ENCODE measurements around the gene NAAA.
"Not testable (repeated sequence)": the region's sequence is repeated elsewhere in the genome, so short reads cannot be mapped to it uniquely, and the experiment has no call there.

The NAAA gene

GRCh38 chr4:75940692-75941253 lies at the start of gene NAAA:
Gene NAAA (minus strand): TSS chr4:75941013. CDS start chr4:75940949, 64 bp downstream.
- peak; percentile 92 for DNase-seq

- DNase-seq: peak; percentile 5
Measured at GRCh38 chr4:75989846-75990528, 49.2 kb upstream of the NAAA start.

- DNase-seq: no peak
Measured at GRCh38 chr4:75985116-75985515, 44.3 kb upstream of the NAAA start.

- DNase-seq: no peak
Measured at GRCh38 chr4:75980576-75980975, 39.8 kb upstream of the NAAA start.

GRCh38 chr4:75976177-75976576 lies 35.4 kb upstream of the NAAA start:
- no peak for DNase-seq

- no peak for DNase-seq
Measured at GRCh38 chr4:75973766-75974165, 33.0 kb upstream of the NAAA start.

- DNase-seq: no peak
Measured at GRCh38 chr4:75968084-75968483, 27.3 kb upstream of the NAAA start.

- no peak for DNase-seq
Measured at GRCh38 chr4:75963558-75963957, 22.7 kb upstream of the NAAA start.

GRCh38 chr4:75962072-75962471 lies 21.3 kb upstream of the NAAA start:
- DNase-seq: not testable (repeated sequence)

GRCh38 chr4:75958546-75958945 lies 17.7 kb upstream of the NAAA start:
- DNase-seq: not testable (repeated sequence)

- DNase-seq: not testable (repeated sequence)
Measured at GRCh38 chr4:75954811-75955210, 14.0 kb upstream of the NAAA start.

- DNase-seq: no peak
Measured at GRCh38 chr4:75953509-75953908, 12.7 kb upstream of the NAAA start.

GRCh38 chr4:75950213-75950815 lies 9.5 kb upstream of the NAAA start:
- DNase-seq: no peak

GRCh38 chr4:75948822-75949444 lies 8.1 kb upstream of the NAAA start:
- DNase-seq: no peak

GRCh38 chr4:75939890-75940691 lies 722 bp downstream of the NAAA start:
- DNase-seq: peak; percentile 92

- no peak for DNase-seq
Measured at GRCh38 chr4:75935628-75936027, 5.2 kb downstream of the NAAA start.

- DNase-seq: no peak
Measured at GRCh38 chr4:75930152-75930551, 10.7 kb downstream of the NAAA start.

GRCh38 chr4:75924916-75925315 lies 15.9 kb downstream of the NAAA start:
- not testable (repeated sequence) for DNase-seq

- DNase-seq: no peak
Measured at GRCh38 chr4:75924309-75924827, 16.4 kb downstream of the NAAA start.

- DNase-seq: no peak
Measured at GRCh38 chr4:75922588-75922987, 18.2 kb downstream of the NAAA start.

GRCh38 chr4:75921910-75922309 lies 18.9 kb downstream of the NAAA start:
- no peak for DNase-seq

- no peak for DNase-seq
Measured at GRCh38 chr4:75920327-75920726, 20.5 kb downstream of the NAAA start.

GRCh38 chr4:75919920-75920319 lies 20.9 kb downstream of the NAAA start:
- no peak for DNase-seq

Measured in retina (tissue), 1 donor.